Loucy (cell line): Measurements from ENCODE around the gene SEL1L.

Experiments
- H2AFZ ChIP-seq: fragments of 200-600 bp; sonication (generic); 2 replicates; pipeline ENCODE4 v1.6.0; 2016; ENCODE audit warnings: antibody characterized with exemption, mild to moderate bottlenecking, low read length, moderate library complexity
- H3F3A ChIP-seq: fragments of 200-600 bp; 2 replicates; pipeline ENCODE4 v1.6.0; 2016; ENCODE audit warnings: antibody characterized with exemption, low read depth, mild to moderate bottlenecking
- H3K27me3 ChIP-seq: fragments of 200-600 bp; sonication (generic); 2 replicates; pipeline ENCODE4 v1.6.1; 2014; ENCODE audit warnings: low read length, mild to moderate bottlenecking; ENCODE audit not compliant: insufficient read depth, poor library complexity, severe bottlenecking
- H3K36me3 ChIP-seq: fragments of 200-600 bp; sonication (generic); 2 replicates; pipeline ENCODE4 v1.6.1; 2016; ENCODE audit warnings: low read length; ENCODE audit not compliant: insufficient read depth
- H3K4me1 ChIP-seq: fragments of 200-600 bp; sonication (generic); 2 replicates; pipeline ENCODE4 v1.5.1; 2014; ENCODE audit warnings: low read length, mild to moderate bottlenecking; ENCODE audit not compliant: insufficient read depth, poor library complexity, severe bottlenecking
- H3K4me2 ChIP-seq: fragments of 200-600 bp; sonication (generic); 2 replicates; pipeline ENCODE4 v1.6.0; 2014; ENCODE audit warnings: antibody characterized with exemption, low read length, low read depth, mild to moderate bottlenecking; ENCODE audit not compliant: poor library complexity, severe bottlenecking
- H3K4me3 ChIP-seq: fragments of 200-600 bp; sonication (generic); 2 replicates; pipeline ENCODE4 v1.5.1; 2014; ENCODE audit warnings: low read length, mild to moderate bottlenecking, mixed read lengths; ENCODE audit not compliant: poor library complexity, severe bottlenecking
- H3K79me2 ChIP-seq: fragments of 200-600 bp; sonication (generic); 2 replicates; pipeline ENCODE4 v1.6.1; 2014; ENCODE audit warnings: low read length; ENCODE audit not compliant: insufficient read depth
- H3K9ac ChIP-seq: fragments of 200-600 bp; sonication (generic); 2 replicates; pipeline ENCODE4 v1.6.0; 2014; ENCODE audit warnings: mild to moderate bottlenecking, low read depth, low read length, moderate library complexity; ENCODE audit not compliant: poor library complexity, severe bottlenecking
- H3K9me2 ChIP-seq: fragments of 200-600 bp; sonication (generic); replicated peaks from 2 replicates; pipeline ENCODE4 v1.6.1; 2016; ENCODE audit warnings: low read depth, low read length, mixed read lengths
- H3K9me3 ChIP-seq: fragments of 200-600 bp; sonication (generic); 2 replicates; pipeline ENCODE4 v1.6.1; 2014; ENCODE audit warnings: mild to moderate bottlenecking, antibody characterized with exemption, low read length, low read depth; ENCODE audit not compliant: insufficient read depth
- H4K20me1 ChIP-seq: fragments of 200-600 bp; sonication (generic); 2 replicates; pipeline ENCODE4 v1.6.0; 2014; ENCODE audit warnings: antibody characterized with exemption, low read length, mild to moderate bottlenecking; ENCODE audit not compliant: insufficient read depth, poor library complexity, severe bottlenecking
- CTCF ChIP-seq: fragments of 200-600 bp; sonication (generic); conservative IDR thresholded peaks from 2 replicates; pipeline ENCODE4 v1.5.1; 2014; ENCODE audit warnings: mild to moderate bottlenecking, antibody characterized with exemption, low read length
- EZH2phosphoT487 ChIP-seq: fragments of 200-600 bp; IDR thresholded peaks from 2 replicates; pipeline ENCODE4 v1.6.1; 2018; ENCODE audit warnings: antibody characterized with exemption, mild to moderate bottlenecking, moderate library complexity, borderline replicate concordance

Gene SEL1L

GRCh38 chr14:81533212-81533535, 479 bp downstream of the SEL1L start:
- peaks cover 42% of the 10 kb centered on the region for H3K4me1 ChIP-seq
- peaks cover 54% of the 10 kb centered on the region for H3K79me2 ChIP-seq

GRCh38 chr14:81529391-81529790, 4.3 kb downstream of the SEL1L start:
- TF ChIP-seq CTCF (no peak), EZH2phosphoT487 (no peak)
- Histone ChIP-seq H3F3A (no peaks in the 10 kb centered on the region), H4K20me1 (peaks cover 49% of the 10 kb centered on the region), H3K4me2 (peak overlapping the region; percentile 80), H3K79me2 (peaks cover 75% of the 10 kb centered on the region), H3K27me3 (no peaks in the 10 kb centered on the region), H2AFZ (no peak overlapping the region), H3K4me1 (peaks cover 47% of the 10 kb centered on the region), H3K9ac (peak overlapping the region; percentile 38), H3K4me3 (peak overlapping the region; percentile 61), H3K36me3 (peaks cover 29% of the 10 kb centered on the region; the same call in 1 of the 2 replicates), H3K9me3 (no peaks in the 10 kb centered on the region), H3K9me2 (no peaks in the 10 kb centered on the region)

More at GRCh38 chr14:81533212-81533535, 479 bp downstream of the SEL1L start:
- Histone ChIP-seq H3K36me3 (no peaks in the 10 kb centered on the region), H2AFZ (peak overlapping the region; percentile 79), H4K20me1 (peaks cover 46% of the 10 kb centered on the region), H3K27me3 (peaks cover 5% of the 10 kb centered on the region), H3K4me3 (peak overlapping the region; percentile 96), H3K9me2 (no peaks in the 10 kb centered on the region), H3F3A (no peaks in the 10 kb centered on the region), H3K9me3 (no peaks in the 10 kb centered on the region), H3K9ac (peak overlapping the region; percentile 87), H3K4me2 (peak overlapping the region; percentile 80)
- TF ChIP-seq EZH2phosphoT487 = no peak
- no peak for TF ChIP-seq CTCF

- Histone ChIP-seq H4K20me1 (peaks cover 18% of the 10 kb centered on the region), H2AFZ (no peak overlapping the region), H3K9ac (no peak overlapping the region), H3K9me2 (no peaks in the 10 kb centered on the region), H3K4me3 (no peak overlapping the region), H3K36me3 (peaks cover 55% of the 10 kb centered on the region), H3K4me2 (no peak overlapping the region), H3K9me3 (no peaks in the 10 kb centered on the region), H3F3A (no peaks in the 10 kb centered on the region), H3K4me1 (peaks cover 27% of the 10 kb centered on the region), H3K79me2 (peaks cover 57% of the 10 kb centered on the region), H3K27me3 (no peaks in the 10 kb centered on the region)
- no peak for TF ChIP-seq EZH2phosphoT487
- TF ChIP-seq CTCF = no peak
Observed at GRCh38 chr14:81525129-81525528, 8.5 kb downstream of the SEL1L start.
